Activated naive CD4-positive, alpha-beta T cell treated with anti-CD3 and anti-CD28 coated beads, Interleukin-2, amount 50 U/mL, for 72 hours (primary cell): ENCODE measurements around the gene NDUFAF8. TPM values are rescaled to one million over a fixed set of nuclear protein-coding genes. Genes with fewer than 3 reads are reported as not detected.

ENCODE experiments used
- ATAC-seq, 2 donors: fragments of 150-1000 bp; cut with Tn5 transposase; 2 replicates each; pipeline ENCODE4 v1.10.0; 2021; ENCODE audit warnings: mild to moderate bottlenecking in 2 of 2, moderate library complexity in 2 of 2
- DNase-seq, 2 donors: peaks; one replicate each; pipeline ENCODE4 v3.0.0; 2021 to 2022; ENCODE audit warnings: low spot score in 2 of 2
- H3K27ac Mint-ChIP-seq, 2 donors: one replicate each; pipeline ENCODE4 v1.8.0; 2022; ENCODE audit warnings: mild to moderate bottlenecking in 2 of 2, mixed read lengths in 2 of 2
- H3K36me3 Mint-ChIP-seq, 2 donors: one replicate each; pipeline ENCODE4 v1.8.0; 2022; ENCODE audit warnings: mixed read lengths in 2 of 2
- H3K9me3 Mint-ChIP-seq, 2 donors: one replicate each; pipeline ENCODE4 v1.8.0; 2022; ENCODE audit warnings: mixed read lengths in 2 of 2
- total RNA-seq, 2 donors: library from RNA; stranded (reverse); gene quantifications; one replicate each; pipeline ENCODE4 v1.2.3, GENCODE V29; 2022

Gene NDUFAF8
- total RNA-seq, 2 donors from 2014 or later, result 50.1 to 52.5 TPM

- no peak for ATAC-seq
- no peaks in the 10 kb centered on the region for H3K9me3 Mint-ChIP-seq
- no peak for DNase-seq
- no peaks in the 10 kb centered on the region for H3K36me3 Mint-ChIP-seq
- no peak overlapping the region for H3K27ac Mint-ChIP-seq
Measured at GRCh38 chr17:81197831-81198490, 41.2 kb upstream of the NDUFAF8 start.

- Mint-ChIP-seq H3K9me3 (no peaks in the 10 kb centered on the region), H3K27ac (peak overlapping the region in 1 of 2 donors; percentile 4), H3K36me3 (no peaks in the 10 kb centered on the region)
- no peak for ATAC-seq
- DNase-seq, result no peak
Measured at GRCh38 chr17:81198826-81199481, 40.2 kb upstream of the NDUFAF8 start.

GRCh38 chr17:81199482-81199830 is 39.7 kb upstream of the NDUFAF8 start:
- Mint-ChIP-seq H3K27ac (no peak overlapping the region), H3K9me3 (no peaks in the 10 kb centered on the region)

GRCh38 chr17:81200201-81200600 is 38.9 kb upstream of the NDUFAF8 start:
- Mint-ChIP-seq H3K36me3 (no peaks in the 10 kb centered on the region), H3K27ac (no peak overlapping the region), H3K9me3 (no peaks in the 10 kb centered on the region)
- DNase-seq (no peak), ATAC-seq (no peak)

More at GRCh38 chr17:81199482-81199830, 39.7 kb upstream of the NDUFAF8 start:
- ATAC-seq, result no peak
- H3K36me3 Mint-ChIP-seq, result no peaks in the 10 kb centered on the region
- no peak for DNase-seq

GRCh38 chr17:81200695-81201580 is 38.2 kb upstream of the NDUFAF8 start:
- ATAC-seq, result peak; percentile 49 to 65
- Mint-ChIP-seq H3K27ac (no peak overlapping the region), H3K9me3 (no peaks in the 10 kb centered on the region), H3K36me3 (no peaks in the 10 kb centered on the region)
- no peak for DNase-seq

GRCh38 chr17:81202318-81202717 is 36.8 kb upstream of the NDUFAF8 start:
- no peaks in the 10 kb centered on the region for H3K9me3 Mint-ChIP-seq
- DNase-seq (no peak), ATAC-seq (no peak)
- H3K27ac Mint-ChIP-seq, result no peak overlapping the region
- H3K36me3 Mint-ChIP-seq, result no peaks in the 10 kb centered on the region

GRCh38 chr17:81203136-81203535 is 36.0 kb upstream of the NDUFAF8 start:
- no peak for DNase-seq
- Mint-ChIP-seq H3K36me3 (no peaks in the 10 kb centered on the region), H3K9me3 (no peaks in the 10 kb centered on the region), H3K27ac (no peak overlapping the region)
- no peak for ATAC-seq

GRCh38 chr17:81204578-81204977 is 34.5 kb upstream of the NDUFAF8 start:
- ATAC-seq, result no peak
- DNase-seq, result no peak
- no peak overlapping the region for H3K27ac Mint-ChIP-seq
- H3K36me3 Mint-ChIP-seq, result no peaks in the 10 kb centered on the region
- no peaks in the 10 kb centered on the region for H3K9me3 Mint-ChIP-seq

- ATAC-seq (no peak), DNase-seq (no peak)
- H3K27ac Mint-ChIP-seq, result no peak overlapping the region
Measured at GRCh38 chr17:81206166-81206565, 33.0 kb upstream of the NDUFAF8 start.

GRCh38 chr17:81206657-81207056 is 32.5 kb upstream of the NDUFAF8 start:
- DNase-seq (no peak), ATAC-seq (no peak)
- Mint-ChIP-seq H3K36me3 (no peaks in the 10 kb centered on the region), H3K9me3 (no peaks in the 10 kb centered on the region), H3K27ac (no peak overlapping the region)

More at GRCh38 chr17:81206166-81206565, 33.0 kb upstream of the NDUFAF8 start:
- Mint-ChIP-seq H3K9me3 (no peaks in the 10 kb centered on the region), H3K36me3 (no peaks in the 10 kb centered on the region)

GRCh38 chr17:81207610-81208581 is 31.2 kb upstream of the NDUFAF8 start:
- DNase-seq, result no peak
- H3K36me3 Mint-ChIP-seq, result no peaks in the 10 kb centered on the region
- peak in 1 of 2 donors; percentile 26 for ATAC-seq
- H3K9me3 Mint-ChIP-seq, result no peaks in the 10 kb centered on the region
- H3K27ac Mint-ChIP-seq, result peak overlapping the region in 1 of 2 donors; percentile 3

GRCh38 chr17:81208651-81209050 is 30.5 kb upstream of the NDUFAF8 start:
- ATAC-seq (no peak), DNase-seq (no peak)
- Mint-ChIP-seq H3K9me3 (no peaks in the 10 kb centered on the region), H3K36me3 (no peaks in the 10 kb centered on the region), H3K27ac (peak overlapping the region in 1 of 2 donors; percentile 3)

GRCh38 chr17:81209141-81209540 is 30.0 kb upstream of the NDUFAF8 start:
- H3K9me3 Mint-ChIP-seq, result no peaks in the 10 kb centered on the region
- no peak overlapping the region for H3K27ac Mint-ChIP-seq
- DNase-seq, result no peak
- no peak for ATAC-seq
- no peaks in the 10 kb centered on the region for H3K36me3 Mint-ChIP-seq

GRCh38 chr17:81210466-81210865 is 28.7 kb upstream of the NDUFAF8 start:
- Mint-ChIP-seq H3K9me3 (no peaks in the 10 kb centered on the region), H3K27ac (no peak overlapping the region), H3K36me3 (no peaks in the 10 kb centered on the region)
- no peak for DNase-seq
- no peak for ATAC-seq

GRCh38 chr17:81210868-81211267 is 28.2 kb upstream of the NDUFAF8 start:
- ATAC-seq (no peak), DNase-seq (no peak)
- Mint-ChIP-seq H3K27ac (peak overlapping the region in 1 of 2 donors; percentile 36), H3K9me3 (no peaks in the 10 kb centered on the region), H3K36me3 (no peaks in the 10 kb centered on the region)

- no peak overlapping the region for H3K27ac Mint-ChIP-seq
- no peaks in the 10 kb centered on the region for H3K36me3 Mint-ChIP-seq
- ATAC-seq (no peak), DNase-seq (no peak)
- H3K9me3 Mint-ChIP-seq, result no peaks in the 10 kb centered on the region
Measured at GRCh38 chr17:81212365-81212764, 26.8 kb upstream of the NDUFAF8 start.
